ENCODE measurements around the gene STX18. TPM values are rescaled to one million over a fixed set of nuclear protein-coding genes. Genes with fewer than 3 reads are reported as not detected.

Gene STX18
- total RNA-seq, 1 donor from 2014 or later: 17.3 TPM

- intact Hi-C loops (cut with micrococcal nuclease): no loop called here
- TF ChIP-seq CTCF (IDR thresholded peaks at IDR 0.05; ENCODE audit: borderline replicate concordance): no peak
- no peak for DNase-seq
- Histone ChIP-seq H3K9me3 (replicated peaks) (no peaks in the 10 kb centered on the region), H3K4me3 (no peak overlapping the region), H3K4me1 (peaks cover 7% of the 10 kb centered on the region), H3K36me3 (peaks cover 20% of the 10 kb centered on the region), H3K27me3 (ENCODE audit: low read depth) (no peaks in the 10 kb centered on the region), H3K27ac (replicated peaks) (no peak overlapping the region)
Measured at GRCh38 chr4:4446434-4446833, 95.4 kb downstream of the STX18 start.

- intact Hi-C loops (cut with micrococcal nuclease): no loop called here
- DNase-seq: no peak
Measured at GRCh38 chr4:4443821-4444220, 98.0 kb downstream of the STX18 start.

GRCh38 chr4:4440333-4441061 lies 101.4 kb downstream of the STX18 start:
- H3K4me3 ChIP-seq: no peak overlapping the region
- H3K27ac ChIP-seq (replicated peaks): no peak overlapping the region
- H3K27me3 ChIP-seq (ENCODE audit: low read depth): no peaks in the 10 kb centered on the region
- no peak for TF ChIP-seq CTCF (IDR thresholded peaks at IDR 0.05; ENCODE audit: borderline replicate concordance)
- intact Hi-C loops (cut with micrococcal nuclease): no loop called here
- peaks cover 7% of the 10 kb centered on the region for H3K4me1 ChIP-seq
- H3K36me3 ChIP-seq: peaks cover 40% of the 10 kb centered on the region
- H3K9me3 ChIP-seq (replicated peaks): no peaks in the 10 kb centered on the region
- DNase-seq: no peak

More at GRCh38 chr4:4443821-4444220, 98.0 kb downstream of the STX18 start:
- Histone ChIP-seq H3K27ac (replicated peaks) (no peak overlapping the region), H3K4me1 (peaks cover 7% of the 10 kb centered on the region), H3K27me3 (ENCODE audit: low read depth) (no peaks in the 10 kb centered on the region), H3K36me3 (peaks cover 15% of the 10 kb centered on the region), H3K9me3 (replicated peaks) (no peaks in the 10 kb centered on the region), H3K4me3 (no peak overlapping the region)
- no peak for TF ChIP-seq CTCF (IDR thresholded peaks at IDR 0.05; ENCODE audit: borderline replicate concordance)

- no peak for DNase-seq
- Histone ChIP-seq H3K36me3 (peaks cover 36% of the 10 kb centered on the region), H3K4me3 (no peak overlapping the region), H3K9me3 (replicated peaks) (no peaks in the 10 kb centered on the region), H3K27me3 (ENCODE audit: low read depth) (no peaks in the 10 kb centered on the region), H3K4me1 (peaks cover 7% of the 10 kb centered on the region), H3K27ac (replicated peaks) (no peak overlapping the region)
- no peak for TF ChIP-seq CTCF (IDR thresholded peaks at IDR 0.05; ENCODE audit: borderline replicate concordance)
- intact Hi-C loops (cut with micrococcal nuclease): no loop called here
Measured at GRCh38 chr4:4439782-4440181, 102.1 kb downstream of the STX18 start.

GRCh38 chr4:4438891-4439290 lies 103.0 kb downstream of the STX18 start:
- Histone ChIP-seq H3K9me3 (replicated peaks) (no peaks in the 10 kb centered on the region), H3K27me3 (ENCODE audit: low read depth) (no peaks in the 10 kb centered on the region), H3K4me1 (peaks cover 6% of the 10 kb centered on the region), H3K27ac (replicated peaks) (no peak overlapping the region), H3K4me3 (no peak overlapping the region), H3K36me3 (peaks cover 36% of the 10 kb centered on the region)
- no peak for DNase-seq
- TF ChIP-seq CTCF (IDR thresholded peaks at IDR 0.05; ENCODE audit: borderline replicate concordance): no peak
- intact Hi-C loops (cut with micrococcal nuclease): no loop called here
